CD14-positive monocyte (primary cell): ENCODE data around the gene CLECL1. TPM values are rescaled to one million over a fixed set of nuclear protein-coding genes. Genes with fewer than 3 reads are reported as not detected.
"Not testable (repeated sequence)": the region's sequence is repeated elsewhere in the genome, so short reads cannot be mapped to it uniquely, and the experiment has no call there.

ENCODE experiments used
- DNase-seq, 3 donors: peaks; one replicate each; pipeline ENCODE4 v3.0.0-alpha.2; 2011 to 2022
- H2AFZ ChIP-seq: 2 replicates; pipeline ENCODE4 v1.6.0; 2012; ENCODE audit warnings: mild to moderate bottlenecking, low read depth, low read length, inconsistent platforms; ENCODE audit not compliant: insufficient read depth, poor library complexity, severe bottlenecking
- H3K27ac ChIP-seq, 2 donors: 1 replicate in 1 of 2; 2 replicates in 1 of 2; pipeline ENCODE4 v1.5.1; 2012 to 2013; ENCODE audit warnings: low read length in 2 of 2, control low read depth in 1 of 2, inconsistent platforms in 1 of 2, low read depth in 1 of 2, mild to moderate bottlenecking in 1 of 2
- H3K27me3 ChIP-seq, 2 donors: one replicate each; pipeline versions ENCODE4 v1.6.0 to v1.6.1; 2011 to 2013; ENCODE audit warnings: low read length in 2 of 2; ENCODE audit not compliant: control insufficient read depth in 2 of 2, insufficient read depth in 2 of 2
- H3K36me3 ChIP-seq, 2 donors: replicated peaks in 1 of 2; 1 replicate in 1 of 2; 2 replicates in 1 of 2; pipeline versions ENCODE4 v1.5.1 to v1.6.1; 2012 to 2013; ENCODE audit warnings: low read length in 2 of 2, control low read depth in 1 of 2, inconsistent platforms in 1 of 2, mild to moderate bottlenecking in 1 of 2; ENCODE audit not compliant: insufficient read depth in 2 of 2, control insufficient read depth in 1 of 2
- H3K4me1 ChIP-seq, 2 donors: 1 replicate in 1 of 2; 2 replicates in 1 of 2; pipeline versions ENCODE4 v1.5.1 to v1.6.1; 2012 to 2013; ENCODE audit warnings: low read length in 2 of 2, control low read depth in 1 of 2, inconsistent platforms in 1 of 2, mild to moderate bottlenecking in 1 of 2, moderate library complexity in 1 of 2; ENCODE audit not compliant: insufficient read depth in 2 of 2, control insufficient read depth in 1 of 2
- H3K4me2 ChIP-seq: replicated peaks from 2 replicates; pipeline ENCODE3; 2012; ENCODE audit warnings: low read length, moderate library complexity, mild to moderate bottlenecking; ENCODE audit not compliant: poor library complexity, severe bottlenecking; ENCODE audit errors: extremely low read depth
- H3K4me3 ChIP-seq, 3 experiments: fragments of 200-600 bp in 1 of 3; sonication (generic) in 1 of 3; replicated peaks in 1 of 3; 1 replicate in 2 of 3; 2 replicates in 1 of 3; pipeline ENCODE4 v1.5.1; 2011 to 2013; ENCODE audit warnings: low read length in 3 of 3, mild to moderate bottlenecking in 3 of 3, control low read depth in 2 of 3, low read depth in 2 of 3, inconsistent platforms in 1 of 3, moderate library complexity in 1 of 3
- H3K79me2 ChIP-seq: 2 replicates; pipeline ENCODE4 v1.6.0; 2012; ENCODE audit warnings: mild to moderate bottlenecking, control low read depth, inconsistent platforms, low read length, moderate library complexity; ENCODE audit not compliant: insufficient read depth
- H3K9ac ChIP-seq: 2 replicates; pipeline ENCODE4 v1.6.0; 2017; ENCODE audit warnings: low read length, mild to moderate bottlenecking; ENCODE audit not compliant: insufficient read depth, poor library complexity, severe bottlenecking
- H3K9me3 ChIP-seq, 2 donors: replicated peaks in 1 of 2; 1 replicate in 1 of 2; 2 replicates in 1 of 2; pipeline versions ENCODE4 v1.5.1 to v1.6.1; 2012 to 2013; ENCODE audit warnings: low read length in 2 of 2, control low read depth in 1 of 2; ENCODE audit not compliant: control insufficient read depth in 1 of 2, insufficient read depth in 1 of 2
- H4K20me1 ChIP-seq: 2 replicates; pipeline ENCODE4 v1.6.0; 2012; ENCODE audit warnings: mild to moderate bottlenecking, low read length, control low read depth, moderate library complexity; ENCODE audit not compliant: insufficient read depth
- H3K27ac Mint-ChIP-seq, 7 donors: one replicate each; pipeline ENCODE4 v1.8.0; 2020; ENCODE audit warnings: mild to moderate bottlenecking in 7 of 7, mixed read lengths in 7 of 7, moderate library complexity in 6 of 7, inconsistent platforms in 2 of 7
- H3K27me3 Mint-ChIP-seq, 3 donors: one replicate each; pipeline ENCODE4 v1.8.0; 2021 to 2022; ENCODE audit warnings: low read depth in 3 of 3, mild to moderate bottlenecking in 3 of 3, mixed read lengths in 3 of 3, moderate library complexity in 3 of 3, inconsistent platforms in 1 of 3
- H3K36me3 Mint-ChIP-seq, 2 donors: one replicate each; pipeline ENCODE4 v1.8.0; 2020; ENCODE audit warnings: mixed read lengths in 2 of 2, inconsistent platforms in 1 of 2, mild to moderate bottlenecking in 1 of 2
- H3K4me1 Mint-ChIP-seq: one replicate; pipeline ENCODE4 v1.8.0; 2020; ENCODE audit warnings: mild to moderate bottlenecking, mixed read lengths
- H3K4me3 Mint-ChIP-seq, 2 donors: one replicate each; pipeline ENCODE4 v1.8.0; 2020; ENCODE audit warnings: mild to moderate bottlenecking in 2 of 2, mixed read lengths in 2 of 2, moderate library complexity in 1 of 2
- H3K9me3 Mint-ChIP-seq, 7 donors: one replicate each; pipeline ENCODE4 v1.8.0; 2020 to 2022; ENCODE audit warnings: mixed read lengths in 7 of 7, mild to moderate bottlenecking in 6 of 7, moderate library complexity in 6 of 7, inconsistent platforms in 2 of 7
- CTCF ChIP-seq: fragments of 200-600 bp; IDR thresholded peaks from one replicate; pipeline ENCODE4 v1.8.0; 2022; ENCODE audit warnings: antibody characterized with exemption, mild to moderate bottlenecking
- WGBS: methylation state at CpG from one replicate; pipeline ENCODE4 v1.1.5; 2013; ENCODE audit warnings: missing lambda C conversion rate; ENCODE audit not compliant: insufficient coverage; 5-methylcytosine and 5-hydroxymethylcytosine counted together
- intact Hi-C, 2 donors: fragments of 100-400 bp; cut with micrococcal nuclease; formaldehyde crosslinking; loops; one replicate each; pipeline versions ENCODE4 v1.15.0 to v1.15.1; 2023
- polyA plus RNA-seq, 3 donors: library from polyadenylated mRNA; depleted of rRNA in 1 of 3; unstranded in 2 of 3; stranded (reverse) in 1 of 3; fragments of 300-500 nt in 2 of 3; fragments of >200 nt in 1 of 3; fragmentation: Illumina TruSeq in 2 of 3; gene quantifications; 1 replicate in 2 of 3; 2 replicates in 1 of 3; pipeline ENCODE4 v1.2.3, GENCODE V29; 2012 to 2021

The CLECL1 gene
- polyA plus RNA-seq, 3 donors, result 7.6 to 20.6 (median 11.4) TPM

- Histone ChIP-seq H2AFZ (peak overlapping the region; percentile 0), H3K27ac (no peak overlapping the region), H3K4me3 (no peak overlapping the region), H3K36me3 (no peaks in the 10 kb centered on the region), H4K20me1 (no peaks in the 10 kb centered on the region), H3K9me3 (no peaks in the 10 kb centered on the region), H3K27me3 (no peaks in the 10 kb centered on the region), H3K4me1 (peaks cover 22 to 31% of the 10 kb centered on the region in 2 donors), H3K4me2 (no peak overlapping the region), H3K79me2 (no peaks in the 10 kb centered on the region), H3K9ac (no peak overlapping the region)
- no peak for TF ChIP-seq CTCF
- no peak for DNase-seq
- Mint-ChIP-seq H3K4me1 (peaks cover 34% of the 10 kb centered on the region), H3K36me3 (no peaks in the 10 kb centered on the region), H3K9me3 (peaks cover 0 to 5% (median 0%) of the 10 kb centered on the region in 7 donors), H3K27ac (no peak overlapping the region), H3K27me3 (peaks cover 0 to under 1% (median 0%) of the 10 kb centered on the region in 3 donors), H3K4me3 (no peak overlapping the region)
- intact Hi-C loops, result loop anchor here in 1 of 2 donors (10.0 kb wide), 1 partner anchor 73 kb away; no protein-coding TSS in a partner anchor
These were observed 25.5 kb downstream of the CLECL1 start for GRCh38 chr12:9707356-9707755.

- H3K4me3 Mint-ChIP-seq, result no peak overlapping the region
- H3K27ac Mint-ChIP-seq, result peak overlapping the region in 6 of 7 donors; percentile 49 to 74 (median 66)
- no peaks in the 10 kb centered on the region for H3K36me3 Mint-ChIP-seq
- intact Hi-C loops, result loop anchor here in 1 of 2 donors (10.0 kb wide), 1 partner anchor 71 kb away; no protein-coding TSS in a partner anchor
- H4K20me1 ChIP-seq, result no peaks in the 10 kb centered on the region
- H3K4me1 Mint-ChIP-seq, result peaks cover 42% of the 10 kb centered on the region
- no peak overlapping the region for H3K4me3 ChIP-seq
- H3K4me2 ChIP-seq, result peak overlapping the region; percentile 22
- peaks cover 22 to 34% of the 10 kb centered on the region in 2 donors for H3K4me1 ChIP-seq
- H3K36me3 ChIP-seq, result no peaks in the 10 kb centered on the region
- no peaks in the 10 kb centered on the region for H3K79me2 ChIP-seq
- H2AFZ ChIP-seq, result peak overlapping the region; percentile 27
- H3K9me3 Mint-ChIP-seq, result peaks cover 0 to 5% (median 0%) of the 10 kb centered on the region in 7 donors
- peak overlapping the region in 1 of 2 donors; percentile 1 for H3K27ac ChIP-seq
- H3K9me3 ChIP-seq, result no peaks in the 10 kb centered on the region
- H3K9ac ChIP-seq, result no peak overlapping the region
- TF ChIP-seq CTCF, result no peak
- no peaks in the 10 kb centered on the region for H3K27me3 ChIP-seq
- peaks cover 0 to 2% (median 0%) of the 10 kb centered on the region in 3 donors for H3K27me3 Mint-ChIP-seq
- peak in 1 of 3 donors; percentile 33 for DNase-seq
These were observed 26.7 kb downstream of the CLECL1 start for GRCh38 chr12:9706086-9706685.

GRCh38 chr12:9704561-9704960 is 28.3 kb downstream of the CLECL1 start:
- H3K4me3 Mint-ChIP-seq, H3K27ac ChIP-seq, H3K36me3 Mint-ChIP-seq, H3K27me3 Mint-ChIP-seq, H4K20me1 ChIP-seq, H3K27me3 ChIP-seq, H3K4me3 ChIP-seq, H3K27ac Mint-ChIP-seq, H3K4me2 ChIP-seq, H3K9me3 Mint-ChIP-seq, H3K9me3 ChIP-seq, DNase-seq, H2AFZ ChIP-seq, H3K36me3 ChIP-seq, H3K79me2 ChIP-seq, H3K9ac ChIP-seq: not testable (repeated sequence)
- intact Hi-C loops, result loop anchor here in 1 of 2 donors (10.0 kb wide), 1 partner anchor 70 kb away; no protein-coding TSS in a partner anchor
- H3K4me1 ChIP-seq, result peaks cover 33 to 44% of the 10 kb centered on the region in 2 donors
- peaks cover 52% of the 10 kb centered on the region for H3K4me1 Mint-ChIP-seq
- no CpG with 5 or more reads among the region's 5 CpGs for WGBS
